ENCODE data around the gene SUPT20H.
"Not testable (repeated sequence)": the region's sequence is repeated elsewhere in the genome, so short reads cannot be mapped to it uniquely, and the experiment has no call there.

The SUPT20H gene

DNA sequence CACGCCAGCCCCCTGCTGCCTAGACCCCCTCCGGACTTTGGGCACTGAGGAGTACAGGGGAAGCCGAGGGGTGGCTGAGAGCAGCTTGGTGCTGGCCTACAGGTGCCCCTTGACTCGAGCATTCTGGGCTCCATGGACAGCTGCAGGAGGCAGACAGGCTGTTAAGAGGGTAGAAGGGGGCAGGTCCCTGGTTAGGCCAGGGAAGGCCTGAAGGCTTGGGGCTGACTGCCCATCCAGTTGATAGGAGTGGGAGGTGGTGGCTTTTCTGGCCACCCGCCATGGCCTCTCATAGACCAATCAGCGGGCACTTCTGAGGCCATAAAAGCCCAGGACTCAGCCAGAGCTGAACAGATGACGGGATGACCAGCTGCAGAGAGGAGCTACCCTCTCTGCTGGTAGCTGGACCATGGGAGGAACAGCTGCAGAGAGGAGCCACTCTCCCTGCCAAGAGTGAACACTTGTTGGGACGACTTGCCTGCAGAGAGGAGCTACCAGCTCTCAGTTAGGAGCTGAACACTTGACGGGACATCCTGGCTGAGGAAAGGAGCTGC lies 10.7 kb upstream of the SUPT20H start:
- in situ Hi-C loops (cut with MboI; ENCODE audit: low sequenced_read_pairs), result no loop called here

DNA sequence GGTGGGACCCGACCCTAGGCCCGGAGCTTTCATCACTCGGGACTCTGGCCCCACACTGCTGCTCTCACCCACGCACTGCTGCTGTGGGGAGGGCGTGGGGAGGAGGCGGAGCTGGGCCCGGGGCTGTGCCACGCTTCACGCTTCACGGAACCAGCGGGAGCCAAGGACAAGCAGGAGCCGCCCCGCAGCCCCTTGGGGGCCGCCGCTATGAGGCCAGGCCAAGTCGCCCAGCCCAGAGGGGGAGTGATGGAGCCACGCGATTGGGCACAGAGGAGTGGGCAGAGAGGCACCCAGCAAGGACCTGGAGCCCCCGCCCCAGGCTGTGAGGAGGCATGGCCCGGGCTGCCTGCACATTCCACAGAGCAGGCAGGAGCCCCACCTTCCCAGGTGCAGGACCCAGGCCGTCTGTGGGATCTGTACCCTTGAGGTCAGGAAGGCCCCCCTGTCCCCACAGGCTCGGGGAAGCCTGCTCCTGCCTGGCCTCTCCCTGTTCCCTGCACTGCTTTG lies 10.2 kb upstream of the SUPT20H start:
- in situ Hi-C loops (cut with MboI; ENCODE audit: low sequenced_read_pairs), result no loop called here

DNA sequence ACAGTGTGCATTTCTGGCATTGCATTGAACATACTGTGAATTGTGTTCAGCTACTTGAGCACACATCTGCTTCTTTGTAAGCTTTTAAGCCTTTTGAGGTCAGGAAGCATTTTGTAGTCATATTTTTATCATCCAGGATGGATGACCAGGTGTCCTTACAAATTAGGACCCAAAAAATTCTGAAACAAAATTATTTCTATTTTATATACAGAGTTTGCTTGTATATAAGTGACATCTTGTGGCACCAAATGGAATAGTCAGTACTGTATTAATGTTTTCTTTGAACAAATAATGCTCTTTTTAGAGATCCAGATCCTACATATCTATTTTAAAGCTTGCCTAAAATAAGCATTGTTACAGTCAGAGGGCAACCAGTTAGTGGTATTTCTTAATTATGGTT lies 9.5 kb upstream of the SUPT20H start:
- in situ Hi-C loops (cut with MboI; ENCODE audit: low sequenced_read_pairs), result no loop called here

DNA sequence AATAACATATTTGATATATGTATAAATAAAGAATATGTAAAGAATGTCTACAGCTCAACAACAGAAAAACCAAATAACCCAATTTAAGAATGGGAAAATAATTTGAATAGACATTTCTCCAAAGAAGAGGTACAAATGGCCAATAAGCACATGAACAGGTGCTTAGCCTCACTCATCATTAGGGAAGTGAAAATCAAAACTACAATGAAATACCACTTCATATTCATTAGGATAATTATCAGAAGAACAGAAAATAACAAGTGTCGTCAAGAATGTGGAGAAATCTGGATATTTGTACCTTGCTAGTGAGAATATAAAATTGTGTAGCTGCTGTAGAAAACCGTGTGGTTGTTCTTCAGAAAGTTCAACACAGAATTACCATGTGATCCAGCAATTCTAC lies 8.4 kb upstream of the SUPT20H start:
- in situ Hi-C loops (cut with MboI; ENCODE audit: low sequenced_read_pairs), result no loop called here

DNA sequence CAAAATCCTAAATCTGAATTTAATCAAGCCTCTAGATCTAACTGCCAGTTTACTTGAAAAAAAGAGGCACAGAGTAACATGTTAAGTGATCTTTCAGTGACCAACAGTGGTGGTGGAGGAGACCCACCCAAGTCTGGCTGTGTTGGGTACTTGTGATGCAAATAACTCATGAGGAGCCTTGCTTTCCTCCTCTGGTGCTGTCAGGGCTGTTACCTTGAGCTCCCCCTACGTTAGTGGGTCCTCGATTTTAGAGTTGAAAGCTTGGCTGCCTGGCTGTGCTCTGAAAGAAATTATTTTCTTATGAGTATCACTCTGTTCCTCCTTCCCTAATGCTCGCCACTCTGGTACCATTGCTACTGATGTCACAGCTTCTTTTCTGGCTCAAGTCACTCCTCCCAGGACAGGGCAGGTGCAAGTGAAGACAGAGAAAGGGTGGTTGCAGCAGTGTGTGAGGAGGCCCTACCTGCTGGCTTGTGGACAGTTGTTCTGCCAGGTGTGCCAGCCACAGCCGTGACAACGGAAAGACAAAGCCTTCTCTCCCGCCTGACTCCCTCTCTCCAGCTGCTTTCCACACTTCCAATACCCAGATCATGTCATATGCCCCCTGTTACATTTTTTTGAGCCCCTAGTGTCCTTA lies 6.5 kb upstream of the SUPT20H start:
- in situ Hi-C loops (cut with MboI; ENCODE audit: low sequenced_read_pairs), result no loop called here

DNA sequence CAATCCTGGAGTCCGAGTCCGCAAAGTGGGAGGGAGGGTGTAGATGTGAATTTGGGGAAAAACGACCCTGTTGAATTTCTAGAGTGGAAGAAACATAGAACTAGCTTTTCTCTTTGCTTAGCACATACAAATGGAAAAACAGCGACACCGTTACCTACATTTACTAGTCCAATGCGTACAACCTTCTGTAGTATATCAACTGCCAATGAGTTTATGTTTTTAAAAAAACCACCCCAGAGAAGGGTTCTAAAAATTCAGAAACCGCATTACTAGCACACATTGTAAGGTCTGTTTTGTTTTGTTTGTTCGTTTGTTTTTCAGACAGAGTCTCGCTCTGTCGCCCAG lies 332 bp upstream of the SUPT20H start:
- in situ Hi-C loops (cut with MboI; ENCODE audit: low sequenced_read_pairs), result no loop called here

DNA sequence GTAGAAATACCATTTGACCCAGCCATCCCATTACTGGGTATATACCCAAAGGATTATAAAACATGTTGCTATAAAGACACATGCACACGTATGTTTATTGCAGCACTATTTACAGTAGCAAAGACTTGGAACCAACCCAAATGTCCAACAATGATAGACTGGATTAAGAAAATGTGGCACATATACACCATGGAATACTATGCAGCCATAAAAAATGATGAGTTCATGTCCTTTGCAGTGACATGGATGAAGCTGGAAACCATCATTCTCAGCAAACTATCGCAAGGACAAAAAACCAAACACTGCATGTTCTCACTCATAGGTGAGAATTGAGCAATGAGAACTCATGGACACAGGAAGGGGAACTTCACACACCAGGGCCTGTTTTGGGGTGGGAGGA lies 3.3 kb downstream of the SUPT20H start:
- in situ Hi-C loops (cut with MboI; ENCODE audit: low sequenced_read_pairs), result not testable (repeated sequence)

DNA sequence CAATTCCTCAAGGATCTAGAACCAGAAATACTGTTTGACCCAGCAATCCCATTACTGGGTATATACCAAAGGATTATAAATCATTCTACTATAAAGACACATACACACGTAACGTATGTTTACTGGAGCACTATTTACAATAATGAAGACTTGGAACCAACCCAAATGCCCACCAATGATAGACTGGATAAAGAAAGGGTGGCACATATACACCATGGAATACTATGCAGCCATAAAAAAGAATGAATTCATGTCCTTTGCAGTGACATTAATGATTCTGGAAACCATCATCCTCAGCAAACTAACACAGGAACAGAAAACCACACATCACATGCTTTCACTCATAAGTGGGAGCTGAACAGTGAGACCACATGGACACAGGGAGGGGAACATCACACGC lies 6.4 kb downstream of the SUPT20H start:
- in situ Hi-C loops (cut with MboI; ENCODE audit: low sequenced_read_pairs), result not testable (repeated sequence)

DNA sequence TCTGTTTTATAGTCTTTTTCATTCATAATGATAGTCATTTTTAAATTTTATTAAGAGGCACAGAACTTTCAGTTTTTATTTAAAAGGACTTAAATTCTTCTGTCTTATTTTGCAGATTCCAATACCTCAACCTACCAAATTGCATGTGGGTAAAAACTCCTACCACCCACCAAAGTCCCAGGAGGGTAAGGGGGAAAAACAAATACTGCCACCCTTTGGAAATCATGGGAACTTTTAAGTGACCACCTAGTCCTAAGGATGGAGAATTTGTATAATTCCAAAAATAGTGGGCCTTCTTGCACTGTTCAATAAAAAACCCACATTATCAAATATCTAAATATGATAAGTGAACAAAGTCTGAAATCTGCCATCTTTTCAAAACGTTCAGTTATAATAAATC lies 9.7 kb downstream of the SUPT20H start:
- in situ Hi-C loops (cut with MboI; ENCODE audit: low sequenced_read_pairs), result no loop called here

DNA sequence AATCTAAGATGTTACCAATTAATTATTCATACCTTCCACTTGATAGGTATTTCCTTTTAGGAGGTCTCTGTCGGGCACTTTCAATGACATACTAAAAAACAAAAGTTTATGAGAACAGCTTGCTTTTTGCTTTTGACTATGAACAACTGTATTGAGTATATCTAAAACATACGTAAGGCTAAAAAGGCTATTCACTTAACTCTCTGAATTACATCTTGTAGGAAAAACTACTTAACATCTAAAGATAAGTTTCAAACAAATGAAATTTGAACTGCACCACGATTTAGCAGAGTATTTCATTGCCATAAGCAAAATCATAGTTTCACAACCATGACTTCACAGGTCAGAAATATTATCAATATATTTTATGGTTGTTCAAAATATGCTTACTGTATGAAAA lies 11.6 kb downstream of the SUPT20H start:
- in situ Hi-C loops (cut with MboI; ENCODE audit: low sequenced_read_pairs), result no loop called here

DNA sequence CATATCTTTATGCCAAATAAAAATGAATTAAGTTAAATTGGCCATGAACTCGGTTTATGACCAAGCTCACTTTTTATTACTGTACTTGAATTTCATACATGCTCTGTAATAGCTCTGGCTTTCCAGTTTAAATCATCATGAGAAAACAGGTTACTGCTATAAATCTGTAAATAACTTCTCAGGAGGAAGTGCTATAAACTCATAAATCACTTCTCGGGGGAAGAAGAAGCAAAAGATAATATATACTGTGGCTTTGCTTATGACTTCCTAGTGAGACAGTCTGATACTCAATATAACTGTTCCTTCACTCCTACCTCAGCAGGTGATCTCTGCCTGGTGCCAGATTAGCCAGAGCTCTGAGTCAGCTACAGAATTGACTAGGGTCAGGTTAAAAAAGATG lies 12.5 kb downstream of the SUPT20H start:
- in situ Hi-C loops (cut with MboI; ENCODE audit: low sequenced_read_pairs), result no loop called here

DNA sequence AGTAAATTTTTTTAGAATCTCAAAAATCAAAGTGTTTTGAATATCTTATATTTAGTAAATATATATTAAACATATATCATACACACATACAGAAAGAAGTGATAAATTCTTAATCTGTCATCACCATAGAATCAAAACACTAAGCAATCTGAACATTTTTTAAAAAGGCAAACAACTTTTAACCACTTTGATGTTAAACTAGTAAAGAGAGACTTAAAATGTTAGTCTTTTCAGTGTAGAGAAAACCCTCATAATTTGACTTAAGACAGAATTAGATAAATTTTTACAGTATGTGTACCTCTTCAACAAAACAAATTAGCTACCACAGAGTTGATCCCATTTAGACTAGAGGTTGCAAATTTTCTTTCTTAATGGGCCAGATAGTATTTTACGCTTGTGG lies 13.4 kb downstream of the SUPT20H start:
- in situ Hi-C loops (cut with MboI; ENCODE audit: low sequenced_read_pairs), result no loop called here

DNA sequence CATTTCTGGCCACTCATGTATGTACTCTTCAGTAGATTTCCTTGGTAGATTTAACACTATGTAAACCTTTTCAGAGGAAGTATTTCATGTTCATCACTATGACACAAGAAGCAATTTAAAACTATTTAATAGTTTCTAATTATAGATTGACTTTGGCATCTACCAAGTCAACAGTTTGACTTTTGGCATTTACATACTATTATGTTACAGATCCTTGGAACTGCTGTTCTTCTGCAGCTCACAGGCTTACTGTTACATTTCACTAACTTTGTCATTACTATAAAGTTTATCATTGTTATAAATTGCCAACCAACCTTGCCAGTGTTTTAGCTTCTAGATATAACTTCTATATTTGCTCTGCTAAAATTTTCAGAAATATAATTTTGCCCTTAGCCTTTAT lies 18.7 kb downstream of the SUPT20H start:
- in situ Hi-C loops (cut with MboI; ENCODE audit: low sequenced_read_pairs), result no loop called here

DNA sequence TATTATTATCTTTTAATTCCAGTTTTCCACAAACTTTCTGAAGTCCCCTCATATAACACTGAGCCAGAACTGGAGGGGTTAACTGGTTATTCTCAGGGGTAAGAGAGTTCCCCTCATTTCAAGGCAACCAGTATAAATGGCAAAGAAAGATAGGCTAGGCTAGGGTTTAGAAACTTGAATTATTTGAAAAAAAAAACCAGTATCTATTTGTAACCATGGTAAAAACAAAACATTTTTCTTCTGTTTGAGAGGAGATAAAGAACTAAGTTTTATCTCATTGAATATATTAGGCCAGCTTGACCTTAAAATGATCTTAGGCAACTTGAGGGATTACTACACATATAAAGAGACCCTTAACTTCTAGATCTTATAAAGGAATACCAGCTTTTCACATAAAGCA lies 19.6 kb downstream of the SUPT20H start:
- in situ Hi-C loops (cut with MboI; ENCODE audit: low sequenced_read_pairs), result no loop called here

DNA sequence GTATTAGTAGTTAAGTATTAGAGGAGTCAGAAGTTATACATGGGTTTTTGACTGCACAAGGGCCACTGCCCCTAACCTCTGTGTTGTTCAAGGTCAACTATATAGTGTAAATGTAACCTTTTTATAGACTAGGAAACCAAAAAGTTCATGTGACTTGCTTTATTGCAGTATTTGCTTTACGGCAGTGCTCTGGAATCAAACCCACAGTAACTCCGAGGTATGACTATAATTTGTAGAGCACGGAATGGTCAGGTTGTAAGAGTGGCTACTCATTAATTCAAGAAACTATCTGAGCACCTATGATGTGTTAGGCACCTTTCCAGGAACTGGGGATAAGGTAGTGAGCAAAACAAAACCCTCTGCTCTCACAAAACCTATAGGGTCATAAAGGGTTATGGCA lies 22.2 kb downstream of the SUPT20H start:
- in situ Hi-C loops (cut with MboI; ENCODE audit: low sequenced_read_pairs), result no loop called here

DNA sequence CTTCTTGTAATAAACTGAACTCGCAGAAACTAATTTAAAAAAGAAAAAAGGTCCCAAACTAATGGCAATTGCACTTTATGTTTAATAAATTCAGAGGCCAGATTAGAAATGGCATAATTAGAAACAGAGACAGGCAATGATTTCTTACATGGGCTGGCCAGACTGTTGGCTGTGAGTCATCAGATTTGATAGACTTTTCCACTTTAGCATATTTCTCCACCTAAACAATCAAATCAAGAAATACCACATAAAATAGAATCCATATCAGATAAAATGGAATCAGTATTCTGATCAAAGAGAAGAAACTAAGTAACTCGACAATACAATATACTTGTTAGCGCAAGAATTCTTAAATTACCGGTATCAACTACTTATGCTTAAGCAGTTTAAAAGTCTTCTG lies 29.9 kb downstream of the SUPT20H start:
- in situ Hi-C loops (cut with MboI; ENCODE audit: low sequenced_read_pairs), result no loop called here

DNA sequence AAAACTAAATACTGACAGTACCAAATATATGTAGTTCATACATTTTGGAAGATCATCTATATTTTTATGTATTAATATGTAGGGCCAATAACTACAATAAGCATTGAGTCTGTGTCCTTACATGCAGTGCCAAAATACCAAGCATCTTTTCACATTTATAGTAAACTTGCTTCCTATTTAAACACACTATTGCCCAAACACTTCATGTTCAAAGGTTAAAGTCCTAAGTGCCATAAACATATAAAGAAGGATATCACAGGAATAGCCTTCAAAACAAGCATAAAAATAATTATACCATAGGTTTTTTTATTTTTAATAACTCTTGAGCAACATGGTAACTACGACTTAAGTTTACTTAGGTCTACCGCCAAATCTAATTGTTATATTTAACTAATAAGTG lies 31.8 kb downstream of the SUPT20H start:
- in situ Hi-C loops (cut with MboI; ENCODE audit: low sequenced_read_pairs), result no loop called here

DNA sequence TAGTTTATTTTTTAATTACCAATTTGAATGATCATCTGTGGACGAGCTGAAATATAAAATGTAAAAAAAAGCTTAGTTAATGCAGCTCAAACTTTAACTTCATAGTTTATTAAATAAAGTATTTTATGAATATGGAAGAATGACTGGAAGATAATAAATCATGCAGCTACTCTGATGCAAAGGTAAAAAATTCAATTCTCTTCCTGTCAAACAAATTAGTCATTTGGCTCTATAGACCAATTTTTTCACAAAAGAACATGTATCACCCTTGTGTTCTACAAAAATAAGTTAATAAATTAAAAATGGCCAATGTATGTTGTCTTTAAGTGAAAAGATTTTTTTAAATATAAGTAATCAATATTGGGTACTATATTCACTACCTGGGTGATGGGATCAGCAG lies 32.7 kb downstream of the SUPT20H start:
- in situ Hi-C loops (cut with MboI; ENCODE audit: low sequenced_read_pairs), result no loop called here

DNA sequence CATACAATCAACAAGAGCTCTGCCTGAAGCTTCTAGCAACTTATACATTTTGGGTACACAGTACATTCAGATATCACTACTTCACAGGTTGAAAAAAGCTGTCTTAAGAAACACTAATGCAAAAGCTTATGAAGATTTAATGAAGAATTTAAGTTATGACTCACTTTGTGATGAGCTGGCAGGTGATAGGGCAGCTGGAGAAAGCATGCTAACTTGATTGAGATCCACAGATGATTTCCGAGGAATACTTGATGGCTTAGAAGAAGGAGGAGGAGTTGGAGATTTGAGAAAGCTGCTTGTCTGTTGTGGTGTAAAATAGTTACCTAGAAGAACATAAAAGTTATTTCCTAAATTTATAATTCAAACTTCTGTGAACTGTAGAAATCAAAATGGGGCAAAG lies 35.6 kb downstream of the SUPT20H start:
- in situ Hi-C loops (cut with MboI; ENCODE audit: low sequenced_read_pairs), result no loop called here

DNA sequence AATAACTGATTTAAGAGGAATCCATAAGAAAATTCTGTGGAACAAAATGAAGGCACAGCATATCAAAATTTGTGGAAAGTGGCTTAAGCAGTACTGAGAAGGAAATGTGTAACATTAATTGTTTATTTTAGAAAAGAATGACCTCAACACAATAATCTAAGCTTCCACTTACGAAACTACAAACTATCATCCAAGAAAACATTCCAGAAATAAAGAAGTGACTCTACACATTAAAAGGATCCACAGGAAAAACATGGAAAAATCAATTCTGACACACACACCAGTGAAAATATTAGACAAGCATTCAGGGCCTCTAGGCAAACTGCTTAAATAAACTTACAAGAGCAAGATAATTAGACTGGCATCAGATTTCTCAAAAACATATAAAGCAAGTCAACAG lies 44.9 kb downstream of the SUPT20H start:
- in situ Hi-C loops (cut with MboI; ENCODE audit: low sequenced_read_pairs), result no loop called here

DNA sequence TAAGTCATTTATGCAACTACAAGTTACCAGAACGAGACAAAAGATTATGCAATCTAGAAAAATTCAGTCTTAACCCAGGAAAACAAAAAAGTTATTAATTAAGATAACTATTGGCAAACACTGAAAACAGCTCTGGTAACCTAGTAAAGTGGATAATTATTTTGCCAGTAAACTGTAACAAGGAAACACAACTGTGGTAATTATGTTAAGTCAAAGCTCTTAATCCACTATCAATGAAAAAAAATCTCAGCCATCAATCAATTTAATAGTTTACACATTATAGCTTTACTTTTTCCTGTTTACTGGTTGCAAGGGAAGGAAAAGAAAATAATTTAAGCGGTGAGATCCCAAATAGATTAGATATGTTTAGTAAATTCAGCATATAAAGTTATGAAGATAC lies 47.7 kb downstream of the SUPT20H start:
- in situ Hi-C loops (cut with MboI; ENCODE audit: low sequenced_read_pairs), result no loop called here

DNA sequence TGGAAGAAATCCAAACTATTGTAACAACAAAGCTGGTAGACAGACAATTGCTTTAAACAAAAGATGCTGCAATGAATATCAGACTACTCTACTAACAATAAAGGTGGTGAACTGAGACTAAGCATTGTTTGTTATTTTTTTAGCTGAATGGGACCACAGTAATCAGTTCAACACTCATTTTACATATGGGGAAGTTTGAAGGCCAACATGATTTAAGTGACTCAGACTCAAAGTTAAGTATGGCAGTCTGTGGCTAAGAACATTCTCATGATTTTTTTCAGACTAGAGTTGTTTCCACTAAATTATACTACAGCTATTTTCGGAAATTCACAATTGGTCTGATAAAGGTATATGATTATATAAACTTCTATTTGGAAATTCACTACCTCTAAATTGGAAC lies 48.5 kb downstream of the SUPT20H start:
- in situ Hi-C loops (cut with MboI; ENCODE audit: low sequenced_read_pairs), result no loop called here

DNA sequence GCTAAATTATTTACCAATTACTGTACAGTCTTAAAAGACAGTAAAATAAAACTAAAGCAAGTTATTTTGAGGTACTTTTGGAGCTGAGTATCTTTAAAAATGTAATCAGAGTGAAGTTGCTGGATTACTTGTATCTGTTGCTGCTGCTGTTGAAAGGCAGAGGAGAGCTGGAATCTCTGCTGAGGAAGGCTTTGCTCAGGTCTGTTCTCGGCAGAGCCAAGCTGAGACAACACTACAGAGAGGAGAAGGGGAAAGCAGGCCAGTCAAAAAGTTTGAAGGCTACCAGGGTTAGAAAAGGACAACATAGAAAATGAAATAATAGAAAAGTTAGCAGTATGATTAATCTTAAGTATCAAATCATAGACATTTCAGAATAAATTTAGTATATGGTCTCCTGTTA lies 49.1 kb downstream of the SUPT20H start:
- in situ Hi-C loops (cut with MboI; ENCODE audit: low sequenced_read_pairs), result no loop called here

Measured in hTERT RPE-1 (cell line).